WERI-Rb-1 (cell line): ENCODE measurements around the gene WDR1.

Experiments
- DNase-seq: peaks from one replicate; pipeline ENCODE4 v3.0.0-alpha.2; 2020
- H3K27ac ChIP-seq: fragments of 250-450 bp; sonication (Bioruptor Pico); 2 replicates; pipeline ENCODE4 v1.5.1; 2020; ENCODE audit warnings: mild to moderate bottlenecking, moderate library complexity
- H3K27me3 ChIP-seq: fragments of 250-450 bp; sonication (Bioruptor Pico); 2 replicates; pipeline ENCODE4 v1.5.1; 2021; ENCODE audit warnings: mild to moderate bottlenecking, low read depth, moderate library complexity; ENCODE audit not compliant: insufficient read depth, severe bottlenecking
- H3K36me3 ChIP-seq: fragments of 250-450 bp; sonication (Bioruptor Pico); 2 replicates; pipeline ENCODE4 v1.5.1; 2020; ENCODE audit warnings: mild to moderate bottlenecking, moderate library complexity
- H3K4me3 ChIP-seq: 2 replicates; pipeline ENCODE4 v1.5.1; 2011; ENCODE audit warnings: low read depth, mild to moderate bottlenecking, control low read depth, low read length
- H3K9me3 ChIP-seq: fragments of 250-450 bp; sonication (Bioruptor Pico); 2 replicates; pipeline ENCODE4 v1.5.1; 2021; ENCODE audit warnings: mild to moderate bottlenecking, moderate library complexity; ENCODE audit not compliant: severe bottlenecking
- CTCF ChIP-seq: IDR thresholded peaks from 2 replicates; pipeline ENCODE4 v1.5.1; 2011; ENCODE audit warnings: low read depth, mild to moderate bottlenecking, control low read depth, inconsistent platforms, low read length

WDR1 gene

GRCh38 chr4:10040049-10040892 is 76.3 kb downstream of the WDR1 start:
- DNase-seq, result no peak
- no peak overlapping the region for H3K4me3 ChIP-seq
- peak overlapping the region; percentile 41 for H3K27ac ChIP-seq
- TF ChIP-seq CTCF, result no peak
- no peaks in the 10 kb centered on the region for H3K27me3 ChIP-seq
- no peaks in the 10 kb centered on the region for H3K36me3 ChIP-seq
- H3K9me3 ChIP-seq, result peaks cover 8% of the 10 kb centered on the region

- Histone ChIP-seq H3K27me3 (no peaks in the 10 kb centered on the region), H3K9me3 (no peaks in the 10 kb centered on the region), H3K27ac (no peak overlapping the region), H3K4me3 (no peak overlapping the region), H3K36me3 (no peaks in the 10 kb centered on the region)
- no peak for TF ChIP-seq CTCF
- DNase-seq, result no peak
Observed at GRCh38 chr4:10036807-10037342, 79.7 kb downstream of the WDR1 start.

DNA sequence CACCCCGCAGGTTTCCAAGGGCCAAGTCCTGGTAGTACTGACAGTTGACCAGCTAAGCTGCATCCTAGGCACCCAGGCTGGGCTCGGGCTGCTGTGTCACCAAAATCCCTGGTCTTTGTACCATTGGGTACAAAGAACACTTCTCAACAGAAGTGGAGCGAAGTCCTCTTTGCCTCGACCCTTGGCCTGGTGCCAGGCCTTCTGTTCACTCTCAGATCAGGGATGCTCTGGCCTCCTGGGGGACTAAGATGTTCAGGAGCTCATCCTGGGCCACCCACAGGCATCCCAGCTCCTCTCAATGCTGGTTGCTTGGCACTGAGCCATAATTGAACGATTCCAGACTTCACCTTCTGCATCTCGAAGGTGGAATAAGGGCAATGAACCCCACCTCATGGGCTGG is 81.5 kb downstream of the WDR1 start:
- Histone ChIP-seq H3K27me3 (no peaks in the 10 kb centered on the region), H3K36me3 (no peaks in the 10 kb centered on the region), H3K9me3 (no peaks in the 10 kb centered on the region), H3K27ac (no peak overlapping the region), H3K4me3 (no peak overlapping the region)
- no peak for TF ChIP-seq CTCF
- no peak for DNase-seq

DNA sequence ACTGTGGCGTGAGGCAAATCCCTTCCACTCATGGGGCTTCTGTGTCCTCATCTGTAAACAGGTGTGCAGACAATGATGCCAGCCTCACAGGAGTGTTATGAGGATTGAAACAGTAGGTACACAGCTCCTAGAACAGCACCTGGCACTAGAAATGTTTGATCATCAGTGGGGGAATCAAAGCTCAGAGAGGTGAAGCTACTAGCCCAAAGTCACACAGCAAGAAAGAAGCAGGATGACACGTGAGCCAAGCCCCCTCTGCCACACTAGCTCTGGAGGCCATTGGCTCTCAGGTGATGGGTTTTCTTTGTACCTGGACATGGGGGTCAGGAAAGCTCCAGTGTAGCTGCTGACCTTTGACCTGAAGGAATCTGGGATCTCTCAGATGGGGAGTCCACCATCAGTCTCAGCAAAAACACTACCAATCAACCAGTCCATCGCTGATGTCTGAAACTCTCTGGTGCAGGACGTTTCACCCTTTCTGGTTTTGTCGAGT is 81.9 kb downstream of the WDR1 start:
- Histone ChIP-seq H3K27me3 (no peaks in the 10 kb centered on the region), H3K27ac (no peak overlapping the region)
- DNase-seq, result no peak

GRCh38 chr4:10034136-10034535 is 82.5 kb downstream of the WDR1 start:
- TF ChIP-seq CTCF, result no peak
- Histone ChIP-seq H3K4me3 (no peak overlapping the region), H3K27ac (no peak overlapping the region), H3K27me3 (no peaks in the 10 kb centered on the region), H3K9me3 (no peaks in the 10 kb centered on the region), H3K36me3 (no peaks in the 10 kb centered on the region)
- no peak for DNase-seq

More for the DNA sequence above, 81.9 kb downstream of the WDR1 start:
- Histone ChIP-seq H3K9me3 (no peaks in the 10 kb centered on the region), H3K36me3 (no peaks in the 10 kb centered on the region), H3K4me3 (no peak overlapping the region)
- no peak for TF ChIP-seq CTCF
